Measurements from ENCODE around the gene TMPRSS7. TPM values are rescaled to one million over a fixed set of nuclear protein-coding genes. Genes with fewer than 3 reads are reported as not detected.

TMPRSS7 gene
- total and polyA plus RNA-seq, 10 donors: not detected

- Histone ChIP-seq H3K27me3 (replicated peaks in 1 of 7) (no peaks in the 10 kb centered on the region), H3K27ac (peak overlapping the region in 5 of 8 donors; percentile 1 to 79 (median 62)), H3K36me3 (peaks cover 0 to 1% (median 0%) of the 10 kb centered on the region in 6 donors), H3K9me3 (no peaks in the 10 kb centered on the region), H3K4me1 (peaks cover 15 to 100% (median 51%) of the 10 kb centered on the region in 6 donors), H3K4me3 (peak overlapping the region in 1 of 8 donors; percentile 65)
- intact Hi-C loops (cut with DNase I; ENCODE audit: low total_unique reads): no loop called here
- 77 to 85% (median 83%) methylated on average over 3 of the region's 3 CpGs for WGBS, 5 donors
- no peak for TF ChIP-seq POLR2AphosphoS5 (IDR thresholded peaks at IDR 0.05)
- no peak for TF ChIP-seq POLR2A (IDR thresholded peaks at IDR 0.05)
- no peak for TF ChIP-seq CTCF (IDR thresholded peaks at IDR 0.05 in 8 of 11, conservative IDR thresholded peaks at IDR 0.05 in 3 of 11)
- no peak for DNase-seq
These were observed 96.1 kb downstream of the TMPRSS7 start for GRCh38 chr3:112130638-112130993.

Small RNA genes within 50 kb of the gene (microRNA-seq; reads per million reads assigned to microRNA genes)
- gene MIR567: 0 reads per million in 3 donors

Small RNA genes within 50 kb of the gene (small RNA-seq; reads per million reads assigned to genes)
- gene MIR567: 0 to 0.07 (median 0) reads per million in 4 donors

Other genes starting within 250 kb of the TMPRSS7 start
- gene PHLDB2, start 175.5 kb upstream of the TMPRSS7 start, total RNA-seq: 10 to 100 TPM; 28.3 to 78.6 (median 50.9) TPM
- 10 to 100 TPM in 2 of 3 donors, 1 to 10 TPM in 1; 4.7 to 18.8 (median 13.4) TPM for gene PHLDB2, start 175.5 kb upstream of the TMPRSS7 start, polyA plus RNA-seq
- gene ABHD10, start 55.7 kb upstream of the TMPRSS7 start, total RNA-seq: 10 to 100 TPM; 24.7 to 34.8 (median 31.3) TPM
- 10 to 100 TPM; 24.2 to 26.4 (median 25.6) TPM for gene ABHD10, start 55.7 kb upstream of the TMPRSS7 start, polyA plus RNA-seq
- not detected for gene TAGLN3, start 35.8 kb upstream of the TMPRSS7 start, total RNA-seq
- gene TAGLN3, start 35.8 kb upstream of the TMPRSS7 start, polyA plus RNA-seq: not detected
- gene C3orf52, start 51.7 kb downstream of the TMPRSS7 start, total RNA-seq: 1 to 10 TPM in 5 of 7 donors, under 1 TPM in 2; 0.74 to 3.9 (median 1.5) TPM
- under 1 TPM; 0.26 to 0.55 (median 0.33) TPM for gene C3orf52, start 51.7 kb downstream of the TMPRSS7 start, polyA plus RNA-seq
- gene GCSAM, start 98.5 kb downstream of the TMPRSS7 start, total RNA-seq: 10 to 100 TPM in 3 of 7 donors, 1 to 10 TPM in 4; 6.7 to 18.9 (median 8.9) TPM
- 10 to 100 TPM in 1 of 3 donors, 1 to 10 TPM in 2; 2.7 to 20.9 (median 3.7) TPM for gene GCSAM, start 98.5 kb downstream of the TMPRSS7 start, polyA plus RNA-seq